Renal cortical epithelial cell (primary cell): ENCODE data around the gene GPRIN1. TPM values are rescaled to one million over a fixed set of nuclear protein-coding genes. Genes with fewer than 3 reads are reported as not detected.

Experiments
- DNase-seq: peaks from one replicate; pipeline ENCODE4 v3.0.0-alpha.2; 2011; ENCODE audit warnings: low read depth
- total RNA-seq: library from RNA; depleted of rRNA; stranded (reverse); fragments of >200 nt; gene quantifications from 2 replicates; pipeline ENCODE4 v1.2.3, GENCODE V29; 2014

GPRIN1 gene
- total RNA-seq, result 13.2 and 15.3 TPM in 2 replicates

DNA sequence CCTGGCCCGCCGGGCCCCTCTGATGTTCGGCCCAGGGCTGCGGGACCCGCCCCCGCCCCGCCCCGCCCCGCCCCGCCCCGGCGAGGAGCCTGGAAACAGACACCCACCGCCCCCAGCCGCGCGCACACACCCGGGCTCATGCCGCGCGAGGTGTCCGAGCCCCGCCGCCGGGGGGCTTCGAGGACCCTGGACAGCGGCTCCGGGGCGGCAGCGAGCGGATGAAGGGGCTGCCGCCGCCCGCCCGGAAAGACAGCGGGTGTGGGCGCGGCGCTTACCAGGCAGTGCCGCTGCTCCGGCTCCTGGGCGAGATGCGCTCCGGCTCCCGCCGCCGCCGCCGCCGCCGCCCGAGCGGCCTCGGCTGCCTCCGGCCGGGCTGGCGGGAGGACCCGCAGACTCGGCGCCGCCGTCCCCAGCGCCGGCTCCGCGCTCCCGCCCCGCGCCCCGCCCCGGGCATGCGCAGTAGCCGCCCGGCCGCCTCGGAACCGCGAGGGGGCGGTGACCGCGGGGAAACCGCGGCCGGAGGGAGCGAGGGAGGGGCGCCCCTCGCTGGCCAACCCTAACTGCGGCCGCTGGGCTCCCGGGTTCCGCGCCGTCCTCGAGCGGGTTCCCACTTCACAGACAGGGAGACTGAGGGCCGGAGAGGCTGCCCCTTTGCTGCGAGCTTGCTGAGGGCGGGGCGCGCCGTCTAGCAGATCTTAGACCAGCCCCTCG is at the start of gene GPRIN1:
Gene GPRIN1 (minus strand): TSS at position 433 of the 711 bp plus-strand sequence. CDS start 10,322 bp downstream, outside the sequence.
- no peak for DNase-seq

DNA sequence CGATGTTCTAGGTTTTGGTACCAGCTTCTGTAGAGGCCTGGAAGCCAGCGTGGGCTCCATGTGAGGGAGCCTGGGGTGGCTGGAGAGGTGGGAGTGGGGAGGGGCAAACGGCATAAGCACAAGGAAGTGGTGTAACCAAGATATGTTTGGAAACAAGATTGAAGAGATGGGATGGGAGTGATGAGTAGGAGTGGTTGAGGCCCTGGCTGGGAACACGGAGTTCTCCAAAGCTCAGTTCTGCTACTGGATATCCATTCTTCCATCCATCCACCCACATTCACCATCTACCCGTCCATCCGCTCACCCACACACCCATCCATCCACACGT is 49.5 kb upstream of the GPRIN1 start:
- DNase-seq, result no peak

DNA sequence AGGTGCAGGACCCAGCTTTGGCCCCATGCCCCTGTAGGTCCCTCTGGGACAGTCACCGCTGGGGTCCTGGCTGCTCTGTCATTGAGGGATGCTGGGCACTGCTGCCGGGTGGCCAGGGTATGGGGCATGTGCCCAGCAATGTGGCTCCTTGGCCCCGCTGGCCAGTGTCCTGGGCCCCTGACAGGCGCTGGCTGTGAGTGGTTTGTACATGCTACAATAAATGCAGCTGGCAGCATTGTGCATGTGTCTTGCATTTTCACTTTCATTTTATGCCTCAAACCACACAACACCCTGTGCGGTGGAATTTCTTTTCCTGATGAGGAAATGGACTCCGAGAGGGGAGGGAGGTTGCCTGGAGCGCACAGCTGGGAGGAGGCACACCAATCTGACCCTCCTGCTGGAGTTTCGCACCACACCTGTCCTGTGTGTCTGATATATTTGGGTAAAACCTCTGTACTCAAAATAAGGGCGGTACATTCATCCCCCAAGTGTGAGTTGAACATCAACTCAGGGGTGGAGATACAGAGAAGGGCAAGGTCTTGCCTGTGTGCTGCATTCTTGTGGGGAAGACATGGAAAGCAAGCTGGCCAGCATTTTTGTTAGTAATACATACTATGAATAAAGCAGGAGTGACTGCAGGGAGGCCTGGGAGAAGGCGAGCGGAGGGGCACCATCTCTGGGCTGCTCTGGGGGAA is 49.0 kb upstream of the GPRIN1 start:
- DNase-seq, result peak; percentile 66

DNA sequence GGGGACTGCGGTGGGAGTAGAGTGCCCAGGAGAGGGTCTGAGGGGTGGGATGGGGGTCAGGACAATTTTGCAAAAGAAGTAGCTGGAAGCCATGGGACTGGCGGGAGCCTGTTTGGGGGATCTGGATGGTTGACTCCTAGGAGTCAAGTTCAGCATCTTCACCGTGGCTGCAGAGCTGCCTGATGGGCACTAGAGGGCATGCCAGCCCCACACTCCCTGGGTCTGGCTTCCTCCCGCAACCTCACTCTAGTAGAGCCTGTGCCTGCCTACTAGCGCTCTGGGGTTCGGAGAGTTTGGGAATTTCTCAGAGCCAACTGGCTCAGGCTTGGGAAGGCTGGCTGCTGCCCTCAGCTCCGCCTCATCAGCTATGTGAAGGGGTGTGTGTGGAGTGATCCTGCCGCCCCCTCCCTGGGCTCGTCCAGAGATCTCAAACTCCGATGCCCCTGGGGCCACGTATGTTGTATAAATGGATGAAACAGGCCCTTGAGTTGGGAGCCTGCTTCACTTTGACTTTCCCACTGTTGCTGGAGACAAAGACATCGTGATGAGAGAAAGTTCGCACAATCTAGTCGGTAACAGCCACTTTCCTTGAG is 48.1 kb upstream of the GPRIN1 start:
- peak; percentile 35 for DNase-seq

GRCh38 chr5:176656467-176656990 is 46.6 kb upstream of the GPRIN1 start:
- DNase-seq, result no peak

DNA sequence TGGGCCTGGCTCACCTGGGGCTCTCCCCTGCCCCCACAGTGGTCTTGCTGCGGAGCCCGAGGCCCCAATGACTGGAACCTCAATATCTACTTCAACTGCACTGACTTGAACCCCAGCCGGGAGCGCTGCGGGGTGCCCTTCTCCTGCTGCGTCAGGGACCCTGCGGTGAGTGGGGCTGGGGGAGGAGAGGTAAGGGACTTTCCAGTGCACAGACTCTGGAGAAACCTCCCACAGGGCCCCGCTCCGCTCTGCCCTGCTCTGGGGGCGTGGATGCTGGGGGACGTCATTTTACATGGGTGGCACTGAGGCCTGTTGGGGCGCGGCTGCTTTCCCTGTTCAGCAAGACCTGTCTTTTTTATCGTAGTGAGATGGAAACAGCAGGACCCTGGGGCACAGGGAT is 44.9 kb upstream of the GPRIN1 start:
- no peak for DNase-seq

DNA sequence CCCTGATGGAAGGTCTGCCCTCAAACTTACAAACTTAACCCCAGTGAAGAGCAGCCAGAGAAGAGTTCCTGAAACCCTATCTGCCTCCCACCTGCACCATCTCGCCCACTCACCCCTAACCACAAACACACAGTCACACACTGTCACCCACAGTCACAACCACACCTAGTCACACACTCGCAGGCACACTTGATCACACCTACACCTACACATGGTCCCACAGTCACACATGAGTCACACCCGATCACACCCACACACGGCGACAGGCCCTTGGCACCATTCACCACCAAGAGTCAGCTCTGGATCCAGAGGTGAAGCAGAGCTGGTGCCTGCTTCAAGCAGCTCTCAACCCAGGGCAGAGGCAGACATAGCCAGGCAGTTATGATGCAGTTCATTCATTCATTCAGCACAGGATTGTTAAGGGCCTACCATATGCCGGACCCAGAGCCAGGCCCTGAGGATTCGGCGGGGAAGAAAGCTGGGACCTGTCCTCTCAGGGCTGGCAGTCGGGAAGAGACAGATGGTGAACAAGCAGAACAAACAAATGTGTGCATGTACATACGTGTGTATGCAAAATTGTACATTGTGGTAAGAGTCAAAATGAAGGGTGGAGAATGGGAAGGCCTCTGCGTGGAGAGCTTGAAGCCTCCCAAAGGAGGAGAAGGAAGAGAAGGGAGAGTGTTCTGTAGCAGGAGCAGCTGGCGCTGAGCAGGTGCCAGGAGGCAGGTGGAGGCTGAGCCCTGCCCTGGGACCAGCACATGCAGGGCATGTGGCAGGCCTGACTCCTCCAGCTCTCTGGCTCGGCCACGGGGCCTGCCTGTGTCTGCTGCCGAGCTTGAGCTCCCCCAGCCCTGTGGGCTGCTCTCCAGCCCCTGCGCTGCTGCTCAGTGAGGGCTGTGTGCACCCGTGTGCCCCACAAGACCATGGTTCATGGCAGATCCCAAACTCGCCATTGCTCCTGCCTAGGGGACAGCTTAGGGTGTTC is 43.7 kb upstream of the GPRIN1 start:
- peak; percentile 47 for DNase-seq

- no peak for DNase-seq
These were observed 42.2 kb upstream of the GPRIN1 start for GRCh38 chr5:176652136-176652535.

DNA sequence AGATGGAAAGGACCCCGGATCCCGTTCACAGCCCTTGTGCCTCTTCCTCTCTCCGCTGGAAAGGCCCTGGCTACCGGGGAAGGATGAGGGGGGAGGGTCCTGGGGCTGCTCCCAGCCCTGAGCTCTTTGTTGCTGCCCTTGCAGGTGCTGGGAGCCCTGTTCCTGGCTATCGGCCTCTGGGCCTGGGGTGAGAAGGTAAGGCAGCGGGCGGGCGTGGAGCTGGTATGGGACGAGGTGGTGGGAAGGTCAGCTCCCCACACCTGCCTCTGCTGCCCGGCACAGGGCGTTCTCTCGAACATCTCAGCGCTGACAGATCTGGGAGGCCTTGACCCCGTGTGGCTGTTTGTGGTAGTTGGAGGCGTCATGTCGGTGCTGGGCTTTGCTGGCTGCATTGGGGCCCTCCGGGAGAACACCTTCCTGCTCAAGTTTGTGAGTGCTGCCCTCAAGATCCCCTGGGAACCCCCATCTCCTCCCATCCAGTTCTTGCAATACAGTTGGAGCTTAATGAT is 41.6 kb upstream of the GPRIN1 start:
- no peak for DNase-seq

- no peak for DNase-seq
These were observed 40.5 kb upstream of the GPRIN1 start for GRCh38 chr5:176650354-176650884.

GRCh38 chr5:176648474-176649194 is 38.7 kb upstream of the GPRIN1 start:
- no peak for DNase-seq

DNA sequence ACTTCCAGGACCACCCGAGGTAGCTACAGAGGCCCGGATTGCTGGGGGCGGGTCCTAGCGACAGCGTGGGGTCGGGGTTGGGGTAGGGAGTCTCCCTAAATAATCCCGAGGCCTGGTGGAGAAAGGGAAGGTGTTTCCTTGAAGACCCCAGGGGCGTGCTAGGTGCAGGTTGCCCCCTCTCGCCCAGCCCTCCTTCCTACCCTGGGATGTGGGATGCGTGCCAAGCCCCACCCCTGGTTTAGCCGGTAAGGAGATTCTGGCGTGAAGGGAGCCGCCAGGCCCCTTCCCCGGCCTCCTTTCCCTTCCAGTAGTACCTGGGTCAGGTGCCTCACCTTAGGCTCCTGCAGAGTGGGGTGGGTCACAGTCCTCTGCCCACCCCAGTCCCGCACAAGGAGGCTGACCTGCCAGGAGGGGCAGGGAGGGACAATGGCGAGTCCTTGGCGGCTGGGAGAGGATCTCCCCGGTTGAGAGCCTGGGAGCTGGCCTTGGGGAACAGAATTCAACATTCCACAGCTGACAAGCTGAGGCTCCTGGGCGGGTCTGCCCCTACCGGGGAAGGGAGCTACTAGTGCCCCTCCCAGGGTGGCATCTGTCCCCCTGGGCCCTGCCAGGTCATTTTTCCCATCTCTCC is 38.0 kb upstream of the GPRIN1 start:
- peak; percentile 10 for DNase-seq

- peak; percentile 93 for DNase-seq
These were observed 37.3 kb upstream of the GPRIN1 start, which contains the start of gene TSPAN17 for GRCh38 chr5:176647030-176647842. TSPAN17 (plus strand) TSS chr5:176647484; CDS start chr5:176647616, 132 bp downstream.

DNA sequence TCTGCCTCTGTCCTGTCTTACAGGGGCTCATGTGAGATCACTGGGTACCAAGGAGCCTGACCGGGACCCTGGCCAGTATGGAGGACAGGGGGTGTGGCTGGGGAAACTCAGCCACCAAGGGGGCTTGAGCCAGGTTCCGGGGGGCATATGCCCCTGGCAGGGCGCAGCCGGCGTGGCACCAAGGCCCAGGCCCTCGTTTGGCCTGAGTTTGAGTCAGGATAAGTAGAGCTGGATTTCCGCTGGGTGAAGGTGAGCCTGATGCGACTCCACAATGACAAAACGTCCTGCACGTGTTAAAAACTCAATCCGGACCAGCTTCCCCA is 36.7 kb upstream of the GPRIN1 start:
- no peak for DNase-seq

GRCh38 chr5:176646049-176646706 is 36.2 kb upstream of the GPRIN1 start:
- DNase-seq, result no peak

GRCh38 chr5:176644878-176645670 is 35.1 kb upstream of the GPRIN1 start:
- DNase-seq, result no peak

GRCh38 chr5:176644294-176644693 is 34.3 kb upstream of the GPRIN1 start:
- DNase-seq, result no peak
